AG04449 (cell line): ENCODE data around the gene ISM2.

Experiments
- CTCF ChIA-PET: fragments of 350-600 bp; formaldehyde crosslinking; extraction: SDS; loops from one replicate; lab custom pipeline; 2021; ENCODE audit warnings: antibody characterized with exemption; lab: Yijun Ruan, JAX
- POLR2A ChIA-PET: fragments of 400-600, 350-600 bp; formaldehyde crosslinking; extraction: SDS; loops from one replicate; lab custom pipeline; 2020; ENCODE audit warnings: antibody characterized with exemption, inconsistent platforms; lab: Yijun Ruan, JAX
- DNase-seq: peaks from one replicate; pipeline ENCODE4 v3.0.0-alpha.2; 2010; ENCODE audit warnings: low read depth, low spot score
- H3K4me3 ChIP-seq: 2 replicates; pipeline ENCODE4 v1.5.1; 2011; ENCODE audit warnings: low read depth, mild to moderate bottlenecking, control low read depth, low read length
- TF ChIP-seq, protein P1 (sequence below): IDR thresholded peaks from one replicate; pipeline ENCODE4 v1.5.1; 2011; ENCODE audit warnings: mild to moderate bottlenecking, moderate library complexity, low read length, control low read depth, inconsistent platforms; ENCODE audit not compliant: insufficient read depth; ENCODE audit errors: missing control alignments

ISM2 gene

DNA sequence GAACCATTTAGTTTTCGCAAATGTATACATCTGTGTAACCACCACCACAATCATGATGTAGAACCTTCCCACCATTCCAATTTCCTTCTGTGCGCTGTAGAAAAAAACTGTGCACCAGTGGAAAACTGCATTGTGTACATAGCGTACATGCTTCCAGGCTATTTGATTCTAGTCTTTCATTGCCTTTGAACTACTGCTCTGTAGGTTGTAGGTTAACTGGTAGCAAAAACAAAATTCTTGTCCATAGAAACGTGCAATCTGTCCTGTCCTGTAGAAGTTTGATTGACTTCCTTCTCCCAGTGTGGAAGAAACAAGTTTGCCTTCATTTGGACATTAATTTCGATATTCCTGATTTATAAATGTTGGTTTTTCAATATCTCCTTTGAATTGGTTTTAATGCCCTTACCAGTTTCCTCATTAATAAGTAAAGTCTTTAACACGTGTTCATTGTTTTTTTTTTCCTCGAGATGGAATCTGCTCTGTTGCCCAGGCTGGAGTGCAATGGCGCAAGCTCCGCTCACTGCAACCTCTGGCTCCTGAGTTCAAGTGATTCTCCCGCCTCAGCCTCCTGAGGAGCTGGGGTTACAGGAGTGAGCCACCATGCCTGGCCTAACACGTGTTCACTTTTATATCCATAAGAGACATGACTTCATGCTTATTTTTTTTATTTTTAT, 3.6 kb upstream of the ISM2 start:
- no peak overlapping the region for H3K4me3 ChIP-seq
- ChIA-PET POLR2A (no interaction called here), CTCF (no interaction called here)
- DNase-seq, result no peak
- TF ChIP-seq, protein P1, sequence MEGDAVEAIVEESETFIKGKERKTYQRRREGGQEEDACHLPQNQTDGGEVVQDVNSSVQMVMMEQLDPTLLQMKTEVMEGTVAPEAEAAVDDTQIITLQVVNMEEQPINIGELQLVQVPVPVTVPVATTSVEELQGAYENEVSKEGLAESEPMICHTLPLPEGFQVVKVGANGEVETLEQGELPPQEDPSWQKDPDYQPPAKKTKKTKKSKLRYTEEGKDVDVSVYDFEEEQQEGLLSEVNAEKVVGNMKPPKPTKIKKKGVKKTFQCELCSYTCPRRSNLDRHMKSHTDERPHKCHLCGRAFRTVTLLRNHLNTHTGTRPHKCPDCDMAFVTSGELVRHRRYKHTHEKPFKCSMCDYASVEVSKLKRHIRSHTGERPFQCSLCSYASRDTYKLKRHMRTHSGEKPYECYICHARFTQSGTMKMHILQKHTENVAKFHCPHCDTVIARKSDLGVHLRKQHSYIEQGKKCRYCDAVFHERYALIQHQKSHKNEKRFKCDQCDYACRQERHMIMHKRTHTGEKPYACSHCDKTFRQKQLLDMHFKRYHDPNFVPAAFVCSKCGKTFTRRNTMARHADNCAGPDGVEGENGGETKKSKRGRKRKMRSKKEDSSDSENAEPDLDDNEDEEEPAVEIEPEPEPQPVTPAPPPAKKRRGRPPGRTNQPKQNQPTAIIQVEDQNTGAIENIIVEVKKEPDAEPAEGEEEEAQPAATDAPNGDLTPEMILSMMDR, result no peak

DNA sequence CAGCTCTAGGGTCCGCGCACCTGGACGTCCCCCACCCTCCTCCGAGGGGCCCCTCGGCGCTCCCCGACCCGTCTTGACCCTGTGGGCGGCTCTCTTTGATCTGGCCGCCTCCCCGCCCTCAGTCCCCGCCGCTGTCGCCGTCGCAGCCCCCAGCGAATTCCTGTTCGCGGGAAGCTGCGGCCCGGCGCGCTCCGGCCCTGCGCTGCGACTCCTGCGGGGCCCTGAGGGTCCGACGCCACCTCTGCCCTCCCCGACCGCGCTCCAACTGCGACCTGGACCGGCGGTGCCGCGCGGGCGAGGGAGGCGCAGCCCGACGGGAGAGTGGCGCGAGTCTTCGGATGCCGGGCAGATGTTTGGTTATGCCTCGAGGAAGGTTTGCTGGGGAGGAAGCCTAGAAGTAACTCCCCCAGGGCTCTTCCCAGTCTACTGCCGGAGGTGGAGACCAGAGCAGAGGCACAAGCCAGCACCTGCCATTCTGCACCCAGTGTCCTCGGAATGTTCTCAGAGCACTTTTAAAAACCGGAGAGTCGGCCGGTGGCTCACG, 440 bp upstream of the ISM2 start:
- CTCF ChIA-PET, result interaction anchor here (0.6 kb wide), 1 partner anchor 212 kb away, joined by 3 read pairs; no protein-coding TSS in a partner anchor
- DNase-seq, result no peak
- TF ChIP-seq, protein P1, result no peak
- H3K4me3 ChIP-seq, result peak overlapping the region; percentile 54
- POLR2A ChIA-PET, result no interaction called here

DNA sequence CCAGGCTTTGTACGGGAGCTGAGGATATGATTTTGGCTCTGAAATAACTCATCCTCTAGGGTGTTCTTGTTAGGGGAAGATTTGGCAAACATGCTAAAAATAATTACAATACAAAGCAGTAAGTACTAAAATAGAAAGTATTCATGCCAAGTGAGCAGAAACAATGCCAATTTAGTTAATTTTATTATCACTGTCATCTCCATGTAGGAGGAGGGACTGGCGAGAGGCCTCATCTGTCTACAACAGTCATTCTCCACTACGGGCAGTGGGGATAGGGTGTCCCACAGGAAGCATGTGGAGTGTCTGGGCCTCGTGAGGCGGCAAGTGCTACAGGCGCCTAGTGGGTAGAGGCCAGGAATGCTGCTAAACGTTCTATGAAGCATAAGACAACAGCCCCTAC, 3.3 kb downstream of the ISM2 start:
- TF ChIP-seq, protein P1, result no peak
- DNase-seq, result no peak
- ChIA-PET POLR2A (no interaction called here), CTCF (no interaction called here)
- H3K4me3 ChIP-seq, result no peak overlapping the region

DNA sequence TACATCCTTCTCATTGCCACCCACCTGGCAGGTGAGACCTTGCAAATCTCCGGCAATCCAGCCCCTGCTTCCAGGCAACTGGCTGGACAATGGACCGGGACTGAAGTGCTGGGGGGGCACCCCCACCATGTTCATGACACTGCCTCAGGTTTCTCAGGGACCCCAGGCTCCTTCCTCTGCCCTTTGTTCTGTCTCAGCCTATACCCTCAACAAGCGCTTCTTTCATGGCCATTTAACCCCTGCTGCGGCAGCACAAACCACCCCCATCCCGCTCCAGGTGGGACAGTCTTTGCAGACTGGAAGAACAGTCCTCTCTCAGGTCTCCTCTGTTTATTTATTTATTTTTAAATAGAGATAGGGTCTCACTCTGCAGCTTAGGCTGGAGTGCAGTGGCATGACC, 7.6 kb downstream of the ISM2 start:
- TF ChIP-seq, protein P1, result no peak
- ChIA-PET POLR2A (no interaction called here), CTCF (no interaction called here)
- no peak overlapping the region for H3K4me3 ChIP-seq
- DNase-seq, result no peak

DNA sequence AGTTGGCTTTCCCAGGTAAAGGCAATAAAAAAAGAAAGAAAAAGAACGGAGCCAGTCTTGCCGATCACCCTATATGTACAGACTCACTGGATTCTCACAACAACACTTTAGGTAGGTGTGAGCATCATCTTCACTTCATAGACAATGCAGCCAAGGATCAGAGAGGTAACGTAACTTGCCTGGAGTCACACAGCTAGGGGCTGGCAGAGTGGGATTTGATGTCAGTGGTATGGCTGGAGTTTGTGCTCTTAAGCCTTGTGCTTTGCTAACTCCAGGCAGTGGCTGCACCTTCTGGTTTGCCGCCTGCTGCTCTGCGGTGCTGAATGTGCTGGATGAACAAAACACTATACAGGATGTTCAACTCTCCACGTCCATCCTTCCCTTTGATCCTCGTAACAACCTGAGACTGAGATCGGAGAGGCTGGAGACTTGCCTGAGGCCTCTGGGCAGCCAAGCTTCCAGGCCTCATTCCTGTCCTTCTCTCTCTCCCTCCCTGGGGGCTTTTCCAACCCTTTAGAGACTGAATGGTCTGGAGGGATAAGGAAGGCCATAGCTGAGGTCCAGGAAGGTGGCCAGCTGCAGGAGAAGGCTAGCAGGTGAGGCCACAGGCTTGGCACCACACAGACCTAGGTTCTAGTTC, 8.1 kb downstream of the ISM2 start:
- TF ChIP-seq, protein P1, result no peak
- H3K4me3 ChIP-seq, result no peak overlapping the region
- POLR2A ChIA-PET, result no interaction called here
- DNase-seq, result no peak
- CTCF ChIA-PET, result no interaction called here

DNA sequence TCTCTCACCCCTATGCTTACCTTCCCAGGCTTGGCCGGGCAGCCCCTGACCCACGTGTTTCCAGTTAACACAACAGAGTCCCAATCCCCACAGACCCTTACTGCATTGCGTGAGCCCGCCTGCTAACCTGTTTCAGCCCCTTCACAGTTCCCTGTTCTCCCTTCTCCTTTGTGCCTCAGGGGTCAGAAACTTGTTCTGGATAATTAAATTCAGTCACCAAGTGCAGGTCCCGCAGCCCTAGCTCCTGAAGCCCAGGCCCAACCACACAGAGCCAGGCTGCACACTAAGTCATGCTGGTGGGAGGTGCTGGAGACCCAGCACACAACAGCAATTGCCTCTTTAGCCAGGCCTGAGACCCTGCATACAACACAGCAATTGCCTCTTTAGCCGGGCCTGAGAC, 9.6 kb downstream of the ISM2 start:
- TF ChIP-seq, protein P1, result no peak
- ChIA-PET CTCF (no interaction called here), POLR2A (no interaction called here)
- DNase-seq, result no peak
- no peak overlapping the region for H3K4me3 ChIP-seq
